K562 (cell line): ENCODE data around the gene ERCC2. TPM values are rescaled to one million over a fixed set of nuclear protein-coding genes. Genes with fewer than 3 reads are reported as not detected.

ENCODE experiments used
- ATAC-seq: fragments of 200-7000 bp; cut with Tn5 transposase; 3 replicates; pipeline ENCODE4 v1.9.1; 2020; ENCODE audit warnings: moderate library complexity
- BruUV-seq: library from RNA; stranded (reverse); fragments of 400-500 nt; replicated peaks from 2 replicates; lab custom pipeline; 2021; lab: Mats Ljungman, UMichigan
- CTCF ChIA-PET: fragments of 300-600 bp; formaldehyde crosslinking; extraction: SDS; loops from one replicate; lab custom pipeline; 2021; ENCODE audit warnings: low intra/inter-chr PET ratio; lab: Yijun Ruan, JAX
- POLR2A ChIA-PET: fragments of 300-600, 350-650 bp; sonication (Branson Sonifier 250); formaldehyde crosslinking; extraction: SDS; loops from one replicate; lab custom pipeline; 2021; ENCODE audit warnings: antibody characterized with exemption, inconsistent platforms; lab: Yijun Ruan, JAX
- DNase-seq, 4 experiments: peaks; one replicate each; pipeline versions ENCODE4 v3.0.0 to v3.0.0-alpha.2; 2011 to 2018; ENCODE audit warnings: low spot score in 3 of 4, mixed read lengths in 3 of 4; ENCODE audit errors: extremely low read depth in 1 of 4
- FAIRE-seq: peaks from 2 replicates; lab custom pipeline; 2011; peaks lifted over from hg19 to GRCh38; lab: Jason Lieb, UNC
- H2AFZ ChIP-seq: 2 replicates; pipeline ENCODE4 v1.6.0; 2011; ENCODE audit warnings: low read depth, low read length, control low read depth, inconsistent platforms
- H3K27ac ChIP-seq: fragments of 200-600 bp; 3 replicates; pipeline ENCODE4 v1.8.0; 2011; ENCODE audit warnings: low read depth, mild to moderate bottlenecking, control low read depth, inconsistent platforms, low read length, moderate library complexity, mixed read lengths; ENCODE audit errors: extremely low read depth
- H3K27me3 ChIP-seq, 2 experiments: fragments of 300-600 bp in 1 of 2; 2 replicates in 1 of 2; 3 replicates in 1 of 2; pipeline versions ENCODE4 v1.6.0 to v1.8.0; 2011; ENCODE audit warnings: inconsistent platforms in 2 of 2, low read length in 2 of 2, mild to moderate bottlenecking in 1 of 2, mixed read lengths in 1 of 2, moderate library complexity in 1 of 2; ENCODE audit not compliant: control insufficient read depth in 2 of 2, insufficient read depth in 2 of 2
- H3K36me3 ChIP-seq: fragments of 300-600 bp; 3 replicates; pipeline ENCODE4 v1.8.0; 2011; ENCODE audit warnings: mild to moderate bottlenecking, low read length, inconsistent platforms; ENCODE audit not compliant: control insufficient read depth, insufficient read depth
- H3K4me1 ChIP-seq, 2 experiments: fragments of 200-600 bp in 1 of 2; replicated peaks in 1 of 2; 2 replicates in 1 of 2; 3 replicates in 1 of 2; pipeline versions ENCODE4 v1.5.1 to v1.8.0; 2011; ENCODE audit warnings: inconsistent platforms in 2 of 2, low read length in 2 of 2, mild to moderate bottlenecking in 1 of 2, mixed read lengths in 1 of 2, moderate library complexity in 1 of 2; ENCODE audit not compliant: control insufficient read depth in 2 of 2, insufficient read depth in 2 of 2
- H3K4me2 ChIP-seq: 2 replicates; pipeline ENCODE4 v1.6.1; 2011; ENCODE audit warnings: low read length, control low read depth, inconsistent platforms, mixed read lengths; ENCODE audit not compliant: insufficient read depth
- H3K4me3 ChIP-seq: fragments of 200-600 bp; sonication (generic), shearing (Covaris generic); 2 replicates; pipeline ENCODE4 v1.5.1; 2016; ENCODE audit warnings: control low read depth, inconsistent platforms
- H3K79me2 ChIP-seq: fragments of 200-600 bp; 3 replicates; pipeline ENCODE4 v1.8.0; 2011; ENCODE audit warnings: low read length, inconsistent platforms; ENCODE audit not compliant: control insufficient read depth, insufficient read depth
- H3K9ac ChIP-seq, 2 experiments: 2 replicates each; pipeline versions ENCODE4 v1.6.0 to v1.6.1; 2011; ENCODE audit warnings: low read depth in 2 of 2, low read length in 2 of 2, control low read depth in 1 of 2, inconsistent platforms in 1 of 2, mild to moderate bottlenecking in 1 of 2, mixed read lengths in 1 of 2; ENCODE audit not compliant: insufficient read depth in 1 of 2
- H3K9me1 ChIP-seq: one replicate; pipeline ENCODE4 v1.6.0; 2011; ENCODE audit warnings: inconsistent platforms, mild to moderate bottlenecking, low read length, moderate library complexity; ENCODE audit not compliant: control insufficient read depth, insufficient read depth
- H3K9me3 ChIP-seq: replicated peaks from 2 replicates; pipeline ENCODE4 v1.5.1; 2011; ENCODE audit warnings: low read depth, low read length, inconsistent platforms; ENCODE audit not compliant: control insufficient read depth, insufficient read depth
- H4K20me1 ChIP-seq: replicated peaks from 2 replicates; pipeline ENCODE4 v1.6.1; 2011; ENCODE audit warnings: low read length, inconsistent platforms, mixed read lengths; ENCODE audit not compliant: control insufficient read depth, insufficient read depth
- EP400 ChIP-seq: fragments of 450-650 bp; IDR thresholded peaks from 2 replicates; pipeline ENCODE4 v1.6.1; 2017; ENCODE audit warnings: antibody characterized with exemption, mild to moderate bottlenecking, moderate library complexity
- HDAC1 ChIP-seq, 2 experiments: fragments of 450-650 bp; IDR thresholded peaks; 2 replicates each; pipeline ENCODE4 v1.6.1; 2016 to 2017; ENCODE audit warnings: inconsistent platforms in 1 of 2, mild to moderate bottlenecking in 1 of 2, moderate library complexity in 1 of 2
- HDAC2 ChIP-seq: fragments of 450-650 bp; IDR thresholded peaks from 2 replicates; pipeline ENCODE4 v1.6.1; 2016; ENCODE audit warnings: mild to moderate bottlenecking
- NRF1 ChIP-seq, 2 experiments: fragments of 450-650 bp; IDR thresholded peaks in 1 of 2; conservative IDR thresholded peaks in 1 of 2; 2 replicates each; pipeline ENCODE4 v1.6.1; 2014; ENCODE audit warnings: mild to moderate bottlenecking in 2 of 2
- ZBTB43 ChIP-seq: sonication (generic); formaldehyde crosslinking; IDR thresholded peaks from 2 replicates; pipeline ENCODE4 v1.8.0; 2023; ENCODE audit warnings: mild to moderate bottlenecking, missing genetic modification reagents
- ZNF143 ChIP-seq: sonication (generic); formaldehyde crosslinking; IDR thresholded peaks from 2 replicates; pipeline ENCODE4 v1.9.0; 2022; ENCODE audit warnings: mild to moderate bottlenecking, missing genetic modification reagents
- ZNF740 ChIP-seq, 3 experiments: fragments of 200-800 bp in 1 of 3; sonication (Bioruptor generic) in 1 of 3; sonication (generic) in 1 of 3; formaldehyde crosslinking in 1 of 3; IDR thresholded peaks; 2 replicates each; pipeline versions ENCODE4 v1.6.1 to v1.8.0; 2016 to 2022; ENCODE audit warnings: mild to moderate bottlenecking in 2 of 3, missing compliant biosample characterization in 2 of 3, missing genetic modification characterization in 2 of 3, missing genetic modification reagents in 1 of 3
- WGBS: fragments of 100-300 bp; shearing (Covaris generic); methylation state at CpG from one replicate; pipeline ENCODE4 v1.1.6; 2016; ENCODE audit warnings: low coverage, mixed read lengths; ENCODE audit not compliant: insufficient coverage; ENCODE audit errors: missing lambda C conversion rate; 5-methylcytosine and 5-hydroxymethylcytosine counted together
- in situ Hi-C: fragments of 300-500 bp; cut with MboI; formaldehyde crosslinking; loops from 4 replicates; pipeline ENCODE4 v1.15.0; 2018; ENCODE audit warnings: inconsistent platforms, mixed read lengths
- intact Hi-C: fragments of 100-400 bp; cut with micrococcal nuclease; formaldehyde crosslinking; loops from 2 replicates; pipeline ENCODE4 v1.14.2; 2022
- polyA plus RNA-seq, 8 experiments: library from polyadenylated mRNA; depleted of rRNA in 4 of 8; stranded (reverse) in 5 of 8; unstranded in 3 of 8; fragments of >200 nt; fragmentation: Nextera tagmentation in 2 of 8; fragmentation: Illumina TruSeq in 1 of 8; extraction: Ambion mirVana in 2 of 8; extraction: Trizol in 1 of 8; gene quantifications; 2 replicates each; pipeline versions ENCODE4 v1.2.1 to v1.2.3, GENCODE V29; 2011 to 2014; ENCODE audit warnings: inconsistent platforms in 1 of 8, missing spikeins in 1 of 8
- total RNA-seq, 7 experiments: library from RNA; depleted of rRNA in 6 of 7; stranded (reverse); fragments of >200 nt in 6 of 7; fragmentation: Illumina TruSeq in 2 of 7; extraction: Trizol in 2 of 7; gene quantifications; 2 replicates each; pipeline versions ENCODE4 v1.2.1 to v1.2.3, GENCODE V29; 2011 to 2021; ENCODE audit warnings: low replicate concordance in 1 of 7

The ERCC2 gene
- total and polyA plus RNA-seq, 9 of the 15 experiments (the other 6 are each of a cell fraction or from before 2014, with no cell fraction given) = 2.2 to 55.9 (median 23.4) TPM

- peak in 1 of 4 experiments; percentile 4 for DNase-seq
- Histone ChIP-seq H3K36me3 (no peaks in the 10 kb centered on the region), H3K9me3 (no peaks in the 10 kb centered on the region), H3K9me1 (no peaks in the 10 kb centered on the region), H4K20me1 (no peaks in the 10 kb centered on the region), H2AFZ (no peak overlapping the region), H3K9ac (peak overlapping the region in 1 of 2 experiments; percentile 47; a peak in 1 of 4 replicates), H3K4me1 (peaks cover 0 to 7% of the 10 kb centered on the region in 2 experiments; a peak in 2 of 5 replicates), H3K4me3 (no peak overlapping the region), H3K4me2 (no peak overlapping the region), H3K27me3 (peaks cover 0 to 3% of the 10 kb centered on the region in 2 experiments; a peak in 3 of 5 replicates), H3K79me2 (no peaks in the 10 kb centered on the region), H3K27ac (no peak overlapping the region)
- TF ChIP-seq ZNF740 (CRISPR knock-in tag; IDR thresholded peaks at IDR 0.05) = no peak
- TF ChIP-seq ZNF740 (tag; IDR thresholded peaks at IDR 0.05) = no peak
- TF ChIP-seq ZBTB43 (CRISPR knock-in tag) = no peak
- no peak for TF ChIP-seq ZNF143 (CRISPR knock-in tag)
- TF ChIP-seq EP400 = no peak
- no peak for TF ChIP-seq NRF1 (conservative IDR thresholded peaks at IDR 0.05 in 1 of 2, IDR thresholded peaks at IDR 0.05 in 1 of 2)
- no peak for TF ChIP-seq HDAC2
- TF ChIP-seq HDAC1 (IDR thresholded peaks at IDR 0.05) = no peak
- ATAC-seq = no peak
- intact Hi-C loops = no loop called here
- POLR2A ChIA-PET = interaction anchor here (1.5 kb wide), 1 partner anchor 19 kb away, joined by 5 read pairs; no protein-coding TSS in a partner anchor
- CTCF ChIA-PET = no interaction called here
- no TSS peak for BruUV-seq
- in situ Hi-C loops = no loop called here
- 0% methylated on average over 1 of the region's 1 CpG for WGBS
- no peak for FAIRE-seq
Observed at GRCh38 chr19:45380107-45380506, 9.7 kb upstream of the ERCC2 start.
